H1 (cell line): ENCODE results near the gene MAPK9. TPM values are rescaled to one million over a fixed set of nuclear protein-coding genes. Genes with fewer than 3 reads are reported as not detected.

Experiments
- CTCF ChIA-PET: fragments of 300-600 bp; sonication (Branson Sonifier 250); formaldehyde crosslinking; loops from one replicate; lab custom pipeline; 2021; ENCODE audit not compliant: partially characterized antibody; lab: Charles Lee
- POLR2A ChIA-PET: fragments of 300-600 bp; sonication (Branson Sonifier 250); formaldehyde crosslinking; loops from one replicate; lab custom pipeline; 2021; ENCODE audit warnings: inconsistent platforms; ENCODE audit not compliant: partially characterized antibody; lab: Charles Lee
- DNase-seq, 2 experiments: peaks; one replicate each; pipeline versions ENCODE4 v3.0.0 to v3.0.0-alpha.2; 2010 to 2022; ENCODE audit warnings: low spot score in 2 of 2, low read depth in 1 of 2, mixed read lengths in 1 of 2
- FAIRE-seq: peaks from 2 replicates; lab custom pipeline; 2011; peaks lifted over from hg19 to GRCh38; lab: Jason Lieb, UNC
- H2AFZ ChIP-seq: 2 replicates; pipeline ENCODE4 v1.8.1; 2012; ENCODE audit warnings: low read length, inconsistent platforms
- H2AK5ac ChIP-seq: 2 replicates; pipeline ENCODE4 v1.6.1; 2013; ENCODE audit warnings: low read depth, low read length
- H2BK120ac ChIP-seq: replicated peaks from 2 replicates; pipeline ENCODE3; 2013; ENCODE audit warnings: low read depth, low read length, inconsistent platforms
- H2BK12ac ChIP-seq: 2 replicates; pipeline ENCODE4 v1.6.1; 2013; ENCODE audit warnings: low read depth, low read length
- H2BK15ac ChIP-seq: 2 replicates; pipeline ENCODE4 v1.6.1; 2013; ENCODE audit warnings: low read length
- H2BK20ac ChIP-seq: 2 replicates; pipeline ENCODE4 v1.6.1; 2013; ENCODE audit warnings: low read length
- H2BK5ac ChIP-seq: 2 replicates; pipeline ENCODE4 v1.6.1; 2013; ENCODE audit warnings: low read depth, low read length
- H3K14ac ChIP-seq: 2 replicates; pipeline ENCODE4 v1.6.1; 2013; ENCODE audit warnings: inconsistent platforms; ENCODE audit not compliant: insufficient read length
- H3K18ac ChIP-seq: 2 replicates; pipeline ENCODE4 v1.6.1; 2013; ENCODE audit warnings: low read length; ENCODE audit errors: extremely low read depth
- H3K23ac ChIP-seq: 2 replicates; pipeline ENCODE4 v1.6.1; 2013; ENCODE audit warnings: inconsistent platforms; ENCODE audit not compliant: insufficient read length
- H3K23me2 ChIP-seq: 2 replicates; pipeline ENCODE4 v1.6.1; 2013; ENCODE audit warnings: low read depth, low read length
- H3K27ac ChIP-seq: 2 replicates; pipeline ENCODE4 v1.6.1; 2011; ENCODE audit warnings: low read depth, low read length, inconsistent platforms
- H3K27me3 ChIP-seq, 4 experiments: replicated peaks in 1 of 4; 1 replicate in 1 of 4; 2 replicates in 3 of 4; pipeline versions ENCODE4 v1.6.1 to v1.8.1; 2011 to 2013; ENCODE audit warnings: low read length in 3 of 4, mild to moderate bottlenecking in 3 of 4, inconsistent platforms in 2 of 4, mixed read lengths in 2 of 4, moderate library complexity in 1 of 4; ENCODE audit not compliant: control insufficient read depth in 3 of 4, insufficient read depth in 3 of 4; ENCODE audit errors: extremely low read depth in 1 of 4
- H3K36me3 ChIP-seq, 4 experiments: 2 replicates each; pipeline versions ENCODE4 v1.6.1 to v1.8.1; 2011 to 2013; ENCODE audit warnings: mild to moderate bottlenecking in 4 of 4, low read length in 3 of 4, moderate library complexity in 2 of 4, control low read depth in 1 of 4, inconsistent platforms in 1 of 4; ENCODE audit not compliant: insufficient read depth in 4 of 4, control insufficient read depth in 2 of 4
- H3K4ac ChIP-seq: replicated peaks from 2 replicates; pipeline ENCODE3; 2013; ENCODE audit warnings: low read length, low read depth, mixed read lengths, inconsistent platforms; ENCODE audit not compliant: insufficient read length
- H3K4me1 ChIP-seq, 4 experiments: replicated peaks in 1 of 4; 1 replicate in 1 of 4; 2 replicates in 3 of 4; pipeline versions ENCODE4 v1.6.1 to v1.8.1; 2011 to 2013; ENCODE audit warnings: low read length in 3 of 4, inconsistent platforms in 2 of 4, mixed read lengths in 1 of 4; ENCODE audit not compliant: insufficient read depth in 4 of 4, control insufficient read depth in 3 of 4
- H3K4me2 ChIP-seq, 2 experiments: 2 replicates each; pipeline versions ENCODE4 v1.6.1 to v1.8.1; 2011 to 2013; ENCODE audit warnings: low read depth in 2 of 2, low read length in 2 of 2, control low read depth in 1 of 2, inconsistent platforms in 1 of 2, mild to moderate bottlenecking in 1 of 2; ENCODE audit not compliant: insufficient read depth in 1 of 2
- H3K4me3 ChIP-seq, 4 experiments: fragments of 200-600, 300-600 bp in 1 of 4; sonication (generic), shearing (Covaris generic), sonication (Bioruptor Twin) in 1 of 4; 2 replicates each; pipeline versions ENCODE4 v1.5.1 to v1.8.1; 2011 to 2016; ENCODE audit warnings: low read length in 4 of 4, low read depth in 3 of 4, control low read depth in 2 of 4, inconsistent platforms in 2 of 4, mild to moderate bottlenecking in 2 of 4, mixed read lengths in 1 of 4, moderate library complexity in 1 of 4; ENCODE audit not compliant: insufficient read depth in 2 of 4; ENCODE audit errors: extremely low read depth in 1 of 4
- H3K56ac ChIP-seq: replicated peaks from 2 replicates; pipeline ENCODE3; 2013; ENCODE audit warnings: low read depth, mild to moderate bottlenecking, mixed read lengths, low read length, inconsistent platforms; ENCODE audit not compliant: insufficient read length
- H3K79me1 ChIP-seq: 2 replicates; pipeline ENCODE4 v1.6.1; 2013; ENCODE audit warnings: low read depth, low read length, control low read depth
- H3K79me2 ChIP-seq, 2 experiments: 2 replicates each; pipeline versions ENCODE4 v1.6.1 to v1.8.1; 2012 to 2013; ENCODE audit warnings: low read length in 2 of 2, mild to moderate bottlenecking in 2 of 2, inconsistent platforms in 1 of 2; ENCODE audit not compliant: insufficient read depth in 2 of 2, control insufficient read depth in 1 of 2
- H3K9ac ChIP-seq, 4 experiments: replicated peaks in 1 of 4; 1 replicate in 1 of 4; 2 replicates in 3 of 4; pipeline versions ENCODE4 v1.6.1 to v1.8.1; 2011 to 2013; ENCODE audit warnings: low read depth in 3 of 4, low read length in 3 of 4, control low read depth in 2 of 4, mild to moderate bottlenecking in 2 of 4, moderate library complexity in 2 of 4, inconsistent platforms in 1 of 4; ENCODE audit errors: extremely low read depth in 1 of 4
- H3K9me3 ChIP-seq, 2 experiments: 2 replicates each; pipeline versions ENCODE4 v1.6.1 to v1.8.1; 2012 to 2013; ENCODE audit warnings: mild to moderate bottlenecking in 2 of 2, moderate library complexity in 2 of 2, control low read depth in 1 of 2, inconsistent platforms in 1 of 2, low read depth in 1 of 2, low read length in 1 of 2, mixed read lengths in 1 of 2; ENCODE audit not compliant: insufficient read depth in 2 of 2
- H4K20me1 ChIP-seq, 2 experiments: replicated peaks in 1 of 2; 2 replicates each; pipeline versions ENCODE3 to v1.8.1; 2011 to 2013; ENCODE audit warnings: inconsistent platforms in 2 of 2, low read length in 2 of 2, mild to moderate bottlenecking in 1 of 2; ENCODE audit not compliant: insufficient read depth in 2 of 2, control insufficient read depth in 1 of 2
- H4K5ac ChIP-seq: 2 replicates; pipeline ENCODE4 v1.6.1; 2013; ENCODE audit warnings: low read length, low read depth, mixed read lengths, inconsistent platforms; ENCODE audit not compliant: insufficient read length
- H4K8ac ChIP-seq: 2 replicates; pipeline ENCODE4 v1.8.0; 2013; ENCODE audit warnings: mild to moderate bottlenecking, moderate library complexity, low read length, inconsistent platforms; ENCODE audit not compliant: insufficient read depth; ENCODE audit errors: extremely low read depth
- H4K91ac ChIP-seq: replicated peaks from 2 replicates; pipeline ENCODE3; 2013; ENCODE audit warnings: low read length, mixed read lengths, inconsistent platforms; ENCODE audit not compliant: insufficient read length
- EP300 ChIP-seq, 2 experiments: IDR thresholded peaks; 1 replicate in 1 of 2; 2 replicates in 1 of 2; pipeline ENCODE4 v1.6.1; 2011 to 2012; ENCODE audit warnings: low read depth in 2 of 2, low read length in 2 of 2, mild to moderate bottlenecking in 2 of 2, borderline replicate concordance in 1 of 2, inconsistent platforms in 1 of 2, moderate library complexity in 1 of 2
- HDAC6 ChIP-seq: IDR thresholded peaks from one replicate; pipeline ENCODE4 v1.7.1; 2012; ENCODE audit warnings: low read depth, mild to moderate bottlenecking, inconsistent platforms, low read length, moderate library complexity
- SAP30 ChIP-seq: fragments of 300-600 bp; sonication (generic); IDR thresholded peaks from 2 replicates; pipeline ENCODE4 v1.7.1; 2012; ENCODE audit warnings: low read length, moderate library complexity, mild to moderate bottlenecking, inconsistent platforms; ENCODE audit not compliant: insufficient read depth, insufficient replicate concordance
- SIRT6 ChIP-seq: IDR thresholded peaks from one replicate; pipeline ENCODE4 v1.7.1; 2012; ENCODE audit warnings: low read length, inconsistent platforms
- SIX5 ChIP-seq: IDR thresholded peaks from 2 replicates; pipeline ENCODE4 v1.6.1; 2011; ENCODE audit warnings: mild to moderate bottlenecking, low read depth, low read length
- TAF1 ChIP-seq: IDR thresholded peaks from 2 replicates; pipeline ENCODE4 v1.6.1; 2011; ENCODE audit warnings: mild to moderate bottlenecking, low read depth, low read length
- TAF7 ChIP-seq: optimal IDR thresholded peaks from 2 replicates; pipeline ENCODE3; 2011; ENCODE audit warnings: low read depth, mild to moderate bottlenecking, inconsistent platforms, low read length, moderate library complexity, borderline replicate concordance
- WGBS, 2 experiments: shearing (Covaris generic) in 1 of 2; methylation state at CpG; one replicate each; pipeline versions ENCODE4 v1.1.6 to v1.1.7; 2013 to 2015; ENCODE audit warnings: low lambda C conversion rate in 2 of 2, mixed read lengths in 2 of 2, inconsistent platforms in 1 of 2, low coverage in 1 of 2, missing lambda C conversion rate in 1 of 2; ENCODE audit not compliant: insufficient replicate concordance in 2 of 2, insufficient coverage in 1 of 2, insufficient read length in 1 of 2; ENCODE audit errors: extremely low coverage in 1 of 2, missing lambda C conversion rate in 1 of 2; 5-methylcytosine and 5-hydroxymethylcytosine counted together
- polyA plus RNA-seq, 7 experiments: library from polyadenylated mRNA; depleted of rRNA in 3 of 7; stranded (reverse) in 5 of 7; unstranded in 2 of 7; fragments of >200 nt in 5 of 7; fragments of 200-250 nt in 2 of 7; gene quantifications; 1 replicate in 5 of 7; 2 replicates in 1 of 7; 4 replicates in 1 of 7; pipeline versions ENCODE4 v1.2.1 to v1.2.3, GENCODE V29; 2011 to 2013; ENCODE audit warnings: missing spikeins in 2 of 7, mixed read lengths in 2 of 7
- total RNA-seq: library from RNA; stranded (reverse); fragmentation: NEBNext Ultra II Directional; extraction: Animal tissue kit (Norgen Biotek cat#: 25700); gene quantifications from 2 replicates; pipeline ENCODE4 v1.2.1, GENCODE V29; 2021

MAPK9 gene
- total and polyA plus RNA-seq, 2 of the 8 experiments (the other 6 are each of a cell fraction or from before 2014, with no cell fraction given): 22.3 to 43.7 TPM

DNA sequence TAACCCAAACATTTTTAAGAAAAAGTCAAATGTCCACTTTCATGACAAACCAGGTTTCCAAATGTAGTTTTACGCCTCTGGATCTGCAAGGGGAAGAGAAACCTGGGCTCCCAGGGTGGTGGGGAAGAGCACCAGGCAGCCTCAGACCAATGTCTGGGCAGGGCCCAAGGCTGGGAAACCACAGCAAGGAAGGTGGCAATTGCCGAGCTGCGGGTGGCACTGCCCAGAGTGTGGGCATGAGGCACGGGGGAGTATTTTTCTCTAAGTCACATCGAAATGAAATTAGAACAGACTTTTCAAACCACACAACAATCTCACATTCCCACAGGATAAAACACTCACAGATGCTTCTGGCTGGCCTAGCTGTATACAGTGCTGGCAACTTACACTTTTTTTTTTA is 50.3 kb downstream of the MAPK9 start:
- DNase-seq (no peak), FAIRE-seq (no peak)
- Histone ChIP-seq H3K23ac (no peak overlapping the region), H2AK5ac (no peak overlapping the region), H2BK120ac (no peak overlapping the region), H4K20me1 (no peaks in the 10 kb centered on the region), H3K4ac (no peak overlapping the region), H4K8ac (no peak overlapping the region), H3K79me1 (no peaks in the 10 kb centered on the region), H3K23me2 (no peaks in the 10 kb centered on the region), H3K79me2 (no peaks in the 10 kb centered on the region), H2BK12ac (no peak overlapping the region), H4K91ac (no peak overlapping the region), H3K4me3 (no peak overlapping the region), H3K4me2 (no peak overlapping the region), H3K27me3 (no peaks in the 10 kb centered on the region), H2AFZ (no peak overlapping the region), H2BK20ac (no peak overlapping the region), H3K27ac (no peak overlapping the region), H3K36me3 (peaks cover 5 to 37% (median 8%) of the 10 kb centered on the region in 4 experiments; a peak in 7 of 8 replicates), H3K18ac (no peak overlapping the region), H3K4me1 (no peaks in the 10 kb centered on the region), H3K56ac (no peak overlapping the region), H4K5ac (no peak overlapping the region), H3K9ac (no peak overlapping the region), H3K14ac (no peak overlapping the region), H2BK15ac (no peak overlapping the region), H2BK5ac (no peak overlapping the region), H3K9me3 (no peaks in the 10 kb centered on the region)
- WGBS, 2 experiments: 93% methylated on average over 5 of the region's 5 CpGs; no CpG with 5 or more reads in 1 of the 2 experiments
- TF ChIP-seq SIX5 (no peak), SAP30 (no peak), TAF1 (no peak), HDAC6 (no peak), SIRT6 (no peak), TAF7 (no peak), EP300 (IDR thresholded peaks at IDR 0.05; ENCODE audit: borderline replicate concordance in 1 of 2, low read depth in 2 of 2, low read length in 2 of 2) (no peak)
- ChIA-PET POLR2A (no interaction called here), CTCF (no interaction called here)
